HG03520 (cell line): Measurements from ENCODE around the gene TGFB2.
"Not testable (repeated sequence)": the region's sequence is repeated elsewhere in the genome, so short reads cannot be mapped to it uniquely, and the experiment has no call there.

Experiments
- ATAC-seq: cut with Tn5 transposase; IDR thresholded peaks from one replicate; pipeline ENCODE4 v1.9.1; 2021; ENCODE audit warnings: mild to moderate bottlenecking, moderate library complexity; ENCODE audit not compliant: unreplicated experiment

The TGFB2 gene

GRCh38 chr1:218344814-218345672 is at the start of gene TGFB2:
Gene TGFB2 (plus strand): TSS chr1:218345336. CDS start chr1:218346702, 1,366 bp downstream.
- peak; percentile 34 for ATAC-seq

GRCh38 chr1:218296162-218296561 is 49.0 kb upstream of the TGFB2 start:
- ATAC-seq = no peak

- no peak for ATAC-seq
These were observed 47.7 kb upstream of the TGFB2 start for GRCh38 chr1:218297461-218297860.

- ATAC-seq = no peak
These were observed 47.3 kb upstream of the TGFB2 start for GRCh38 chr1:218297867-218298266.

- no peak for ATAC-seq
These were observed 46.7 kb upstream of the TGFB2 start for GRCh38 chr1:218298398-218298797.

GRCh38 chr1:218299416-218299815 is 45.7 kb upstream of the TGFB2 start:
- ATAC-seq = no peak

- no peak for ATAC-seq
These were observed 43.9 kb upstream of the TGFB2 start for GRCh38 chr1:218301217-218301616.

- ATAC-seq = no peak
These were observed 43.0 kb upstream of the TGFB2 start for GRCh38 chr1:218302155-218302554.

GRCh38 chr1:218303176-218303879 is 41.8 kb upstream of the TGFB2 start:
- no peak for ATAC-seq

GRCh38 chr1:218304281-218305039 is 40.7 kb upstream of the TGFB2 start:
- ATAC-seq = no peak

- ATAC-seq = no peak
These were observed 39.6 kb upstream of the TGFB2 start for GRCh38 chr1:218305472-218306064.

GRCh38 chr1:218312509-218312908 is 32.6 kb upstream of the TGFB2 start:
- ATAC-seq = no peak

GRCh38 chr1:218314316-218314715 is 30.8 kb upstream of the TGFB2 start:
- ATAC-seq = no peak

- ATAC-seq = no peak
These were observed 29.5 kb upstream of the TGFB2 start for GRCh38 chr1:218315638-218316037.

GRCh38 chr1:218317061-218317460 is 28.1 kb upstream of the TGFB2 start:
- ATAC-seq = no peak

- ATAC-seq = not testable (repeated sequence)
These were observed 25.0 kb upstream of the TGFB2 start for GRCh38 chr1:218320182-218320581.

GRCh38 chr1:218322762-218323161 is 22.4 kb upstream of the TGFB2 start:
- ATAC-seq = no peak

- no peak for ATAC-seq
These were observed 21.4 kb upstream of the TGFB2 start for GRCh38 chr1:218323568-218324225.

- no peak for ATAC-seq
These were observed 20.9 kb upstream of the TGFB2 start for GRCh38 chr1:218324226-218324580.

GRCh38 chr1:218328769-218329168 is 16.4 kb upstream of the TGFB2 start:
- ATAC-seq = no peak
